HG02840 (cell line): Measurements from ENCODE around the gene DCHS2.

Source experiments
- ATAC-seq: cut with Tn5 transposase; IDR thresholded peaks from one replicate; pipeline ENCODE4 v1.9.1; 2021; ENCODE audit warnings: mild to moderate bottlenecking, moderate library complexity, moderate number of reproducible peaks; ENCODE audit not compliant: unreplicated experiment, low FRiP score

The DCHS2 gene

DNA sequence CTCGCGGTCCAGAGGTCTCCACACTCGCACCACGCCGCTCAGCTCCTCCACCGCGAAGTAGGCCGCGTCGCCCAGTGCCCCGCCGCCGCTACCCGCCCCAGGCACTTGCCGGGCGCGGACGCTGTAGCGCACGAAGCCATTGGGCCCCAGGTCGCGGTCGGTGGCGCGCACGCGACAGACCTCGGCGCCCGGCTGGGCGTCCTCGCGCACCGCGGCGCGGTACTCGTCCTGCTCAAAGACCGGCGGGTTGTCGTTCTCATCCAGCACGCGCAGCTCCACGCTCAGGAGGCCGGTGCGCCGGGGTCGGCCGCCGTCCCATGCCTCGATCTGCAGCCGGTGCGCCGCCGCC, 1.4 kb downstream of the DCHS2 start:
- no peak for ATAC-seq

DNA sequence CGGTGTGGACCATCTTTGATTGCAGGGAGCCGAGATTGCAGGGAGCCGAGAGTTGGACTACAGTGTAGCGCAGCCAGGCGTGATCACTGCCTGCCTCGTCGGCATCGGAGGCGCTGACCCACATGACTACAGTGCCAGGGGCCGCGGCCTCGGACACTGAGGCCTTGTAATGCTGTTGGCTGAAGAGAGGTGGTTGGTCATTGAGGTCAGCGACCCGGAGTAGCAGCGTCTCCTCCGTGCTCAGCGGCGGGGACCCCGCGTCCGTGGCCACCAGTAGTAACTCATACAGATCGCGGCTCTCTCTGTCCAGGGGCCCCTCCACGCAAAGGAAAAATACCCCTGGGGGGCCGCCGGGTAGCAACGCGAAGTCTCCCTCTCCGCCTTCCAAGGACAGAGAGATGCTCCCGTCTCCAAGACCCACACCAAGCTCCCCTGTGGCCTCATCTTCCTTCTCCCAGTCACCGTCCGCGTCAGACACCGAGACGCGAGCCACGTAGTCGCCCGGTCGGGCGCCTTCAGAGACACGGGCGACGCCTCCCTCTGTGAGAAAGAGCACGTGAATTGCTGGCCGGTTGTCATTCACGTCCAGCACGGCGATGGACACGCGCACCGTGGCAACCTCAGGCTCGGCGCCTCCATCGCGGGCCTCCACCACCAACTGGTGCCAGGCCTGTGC, 1.9 kb downstream of the DCHS2 start:
- ATAC-seq: no peak

DNA sequence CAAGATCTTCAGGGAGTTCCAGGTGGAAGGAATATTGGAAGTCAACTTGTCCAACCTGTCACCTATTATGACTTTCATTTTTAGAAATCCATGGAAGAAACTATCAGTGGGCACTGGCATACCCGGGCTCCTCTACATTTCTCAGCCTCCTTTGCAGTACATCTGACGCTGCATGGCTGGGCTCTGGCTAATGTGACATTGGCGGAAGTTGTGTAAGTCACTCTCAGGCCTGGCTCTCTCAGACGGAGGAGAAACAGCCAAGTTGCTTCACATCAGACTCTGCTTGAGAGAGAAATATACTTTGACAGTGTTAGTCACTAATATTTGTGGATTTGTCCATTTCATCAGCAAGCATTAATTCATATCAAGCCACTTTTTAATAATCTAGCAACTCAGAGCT, 4.5 kb downstream of the DCHS2 start:
- no peak for ATAC-seq

DNA sequence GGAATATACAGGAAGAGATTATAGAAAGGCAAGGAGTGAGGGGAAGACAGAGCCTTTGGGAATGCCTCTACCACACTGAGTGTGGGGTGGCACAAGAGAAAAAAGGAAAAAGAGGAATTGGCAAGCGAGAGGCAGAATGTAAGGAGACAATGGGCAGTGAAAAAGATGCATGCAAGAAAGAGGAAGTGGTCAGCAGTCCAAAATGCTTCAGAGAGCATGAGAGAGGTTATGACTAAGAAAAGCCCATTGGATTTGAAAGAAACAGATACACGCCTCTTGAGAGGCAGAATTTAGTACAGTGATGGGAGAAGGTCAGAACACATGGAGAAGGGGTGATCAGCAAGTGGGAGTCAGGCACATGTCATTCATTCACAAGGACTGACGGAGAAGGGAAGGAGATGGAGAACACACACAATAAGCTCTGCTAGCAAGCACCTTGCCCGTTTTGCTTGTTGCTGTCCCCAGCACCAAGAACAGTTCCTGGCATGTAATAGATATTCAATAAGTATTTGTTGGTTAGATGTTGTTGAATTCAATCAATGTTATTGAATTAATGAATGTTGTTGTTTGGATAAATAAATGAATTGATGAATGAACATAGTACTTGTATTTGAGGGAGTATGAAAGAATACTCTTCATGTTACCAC, 6.3 kb downstream of the DCHS2 start:
- ATAC-seq: peak; percentile 98

DNA sequence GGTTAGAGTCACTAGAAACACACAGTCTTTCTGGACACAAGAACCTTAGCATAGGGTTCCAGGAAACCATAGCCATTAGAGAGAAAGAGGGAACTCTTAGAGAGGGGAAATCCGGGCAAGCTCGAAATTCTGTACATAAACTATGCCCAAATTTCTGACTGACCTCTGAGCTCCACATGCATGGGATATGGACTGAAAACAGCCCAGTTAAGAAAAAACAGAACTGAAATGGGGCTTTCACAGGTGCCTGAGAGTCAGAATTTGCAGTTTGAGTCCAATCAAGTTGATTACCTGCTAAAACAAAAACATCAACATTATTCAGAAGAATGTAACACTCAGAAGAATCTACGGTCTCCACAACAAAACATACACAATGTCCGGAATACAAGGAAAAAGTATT, 13.1 kb downstream of the DCHS2 start:
- ATAC-seq: peak; percentile 46

DNA sequence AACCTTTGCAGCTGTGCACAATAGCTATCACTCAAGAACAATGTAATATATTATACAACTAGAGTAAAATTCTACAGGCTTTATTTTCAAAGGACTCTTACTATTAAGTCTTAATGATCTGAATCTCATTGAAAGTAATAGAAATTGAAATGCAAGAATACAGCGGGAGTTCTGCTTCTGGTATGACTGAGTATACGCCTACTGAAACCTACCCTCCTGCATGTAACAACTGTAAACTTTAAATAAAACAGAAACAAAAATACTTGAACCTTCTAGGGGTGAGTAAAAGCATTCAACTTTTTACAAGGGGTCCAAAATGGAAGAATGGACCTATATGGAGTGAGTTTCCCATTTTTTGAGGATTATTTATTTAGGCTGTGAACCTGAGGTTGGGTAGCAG, 13.5 kb downstream of the DCHS2 start:
- ATAC-seq: peak; percentile 88

DNA sequence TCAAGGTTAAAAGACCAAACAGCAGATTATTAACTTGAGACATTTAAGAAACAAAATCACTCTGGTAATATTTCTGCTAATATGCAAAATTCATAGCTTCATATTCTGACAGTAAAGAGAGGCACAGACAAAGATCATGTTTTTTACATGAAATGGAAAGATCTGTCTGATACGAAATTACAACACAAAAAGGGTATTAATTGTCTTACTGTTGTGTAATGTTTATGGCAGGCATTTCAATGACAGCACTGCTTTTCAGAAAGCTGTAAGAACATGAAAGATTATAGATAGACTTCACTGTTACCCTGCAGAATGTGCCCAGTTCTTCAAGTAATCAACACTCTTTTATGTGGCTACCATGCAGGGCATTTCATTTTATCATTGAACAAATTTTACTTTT, 15.4 kb downstream of the DCHS2 start:
- ATAC-seq: no peak

DNA sequence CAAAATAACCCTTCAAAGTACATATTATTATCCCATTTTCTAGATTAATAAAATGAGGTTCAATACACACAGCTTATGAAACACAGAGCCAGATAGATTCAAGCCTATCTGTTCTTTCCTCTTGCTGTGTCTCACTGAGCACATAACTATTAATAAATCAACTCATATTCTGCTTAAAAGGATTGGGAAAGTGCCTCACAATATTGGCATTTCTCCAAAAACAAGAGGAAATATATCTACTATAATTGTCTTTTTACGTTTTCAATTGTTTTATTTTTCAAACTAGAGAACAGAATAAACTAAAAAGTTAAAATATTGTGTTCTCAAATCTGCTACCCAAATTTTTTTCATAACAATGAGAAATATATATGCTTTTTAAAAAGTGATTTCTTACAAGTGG, 15.8 kb downstream of the DCHS2 start:
- no peak for ATAC-seq

DNA sequence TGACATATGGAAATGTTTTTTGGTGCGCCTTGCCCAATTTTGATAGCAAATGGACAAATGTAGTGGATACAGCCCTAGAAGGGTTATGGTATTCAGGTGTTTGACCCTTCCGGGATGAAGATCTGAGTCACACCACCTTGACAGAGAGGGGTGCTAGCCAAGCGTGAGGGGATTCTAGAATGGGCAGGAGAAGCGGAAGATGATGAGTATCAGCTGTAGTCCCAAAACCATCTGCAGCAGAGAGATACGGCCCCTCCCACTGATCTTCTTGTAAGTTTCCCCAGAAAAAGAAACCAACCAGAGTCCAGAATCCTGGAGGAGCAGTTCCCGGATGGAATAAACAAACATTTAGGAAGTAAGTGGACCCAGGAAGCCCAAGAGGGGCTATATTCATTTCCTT, 18.1 kb downstream of the DCHS2 start:
- no peak for ATAC-seq

DNA sequence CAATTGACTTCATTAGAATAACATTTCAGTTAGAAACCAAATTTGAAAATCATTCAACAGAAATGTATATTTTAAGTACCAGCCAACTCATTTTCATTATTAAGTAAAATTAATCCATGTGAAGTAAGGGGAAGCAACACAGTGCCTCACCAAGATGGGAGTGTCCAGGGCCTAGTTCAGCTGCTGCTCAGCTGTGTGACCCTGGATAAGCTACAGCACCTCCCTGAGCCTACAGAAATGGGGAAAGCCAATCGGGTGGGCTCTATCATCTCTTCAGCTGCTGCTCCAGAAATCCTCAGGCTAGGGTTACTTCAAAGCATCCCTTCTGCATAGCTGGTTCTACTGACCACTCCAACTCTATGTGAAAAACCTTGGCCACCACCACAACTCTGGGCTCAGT, 18.7 kb downstream of the DCHS2 start:
- ATAC-seq: no peak

DNA sequence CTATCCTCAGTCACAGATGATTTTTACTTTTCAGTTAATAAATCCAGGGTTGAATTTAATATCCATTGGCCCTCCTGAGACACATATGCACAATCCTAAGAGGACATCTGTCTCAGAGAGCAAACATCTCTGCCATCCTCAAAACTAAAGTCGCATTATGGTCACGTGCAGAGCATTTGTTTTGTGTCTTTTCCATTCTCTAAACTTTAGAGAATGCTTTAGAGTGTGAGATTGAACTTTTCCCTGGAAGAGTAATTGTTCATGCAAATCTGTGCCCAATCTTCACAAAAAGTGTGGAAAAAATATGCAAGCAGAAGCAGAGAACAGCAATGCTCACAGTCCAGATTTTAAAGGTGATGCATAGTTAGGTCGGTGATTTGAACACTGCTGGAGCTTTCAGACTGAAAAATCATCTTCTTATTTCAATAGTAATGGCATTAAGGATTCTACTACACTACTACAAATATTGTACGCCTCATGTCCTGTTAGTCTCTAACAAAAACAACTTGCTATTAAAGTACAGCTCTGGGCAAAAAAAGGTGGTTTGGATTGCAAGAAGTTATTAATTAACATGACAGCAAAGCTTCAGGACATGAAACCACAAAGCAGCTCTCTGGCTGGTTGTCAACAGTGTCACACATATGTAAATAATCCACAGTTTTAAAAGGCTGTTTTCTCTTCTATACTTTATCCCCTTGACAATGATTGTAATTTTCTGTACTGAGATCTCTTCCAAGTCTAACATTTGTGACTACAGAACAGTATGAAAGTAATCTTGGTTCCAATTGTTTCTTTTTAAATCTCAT, 19.9 kb downstream of the DCHS2 start:
- ATAC-seq: peak; percentile 72

DNA sequence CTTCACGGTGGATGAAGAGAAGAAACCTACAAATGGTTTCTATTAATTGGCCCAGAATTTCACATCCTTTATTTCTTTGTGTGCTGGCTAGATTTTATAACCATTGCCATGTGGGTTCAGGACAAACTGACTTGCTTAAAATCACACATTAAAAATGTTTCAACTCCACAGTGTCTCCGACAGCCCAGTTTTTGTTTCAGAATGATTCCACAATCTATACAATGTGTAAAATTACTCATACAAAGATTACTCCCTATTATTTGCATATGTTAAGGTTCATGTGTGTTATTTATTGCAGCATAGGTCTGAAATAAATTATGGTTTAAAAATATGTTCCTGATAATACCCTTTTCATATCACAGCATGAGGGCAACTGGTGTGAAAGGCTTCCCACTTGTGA, 20.6 kb downstream of the DCHS2 start:
- peak; percentile 76 for ATAC-seq

DNA sequence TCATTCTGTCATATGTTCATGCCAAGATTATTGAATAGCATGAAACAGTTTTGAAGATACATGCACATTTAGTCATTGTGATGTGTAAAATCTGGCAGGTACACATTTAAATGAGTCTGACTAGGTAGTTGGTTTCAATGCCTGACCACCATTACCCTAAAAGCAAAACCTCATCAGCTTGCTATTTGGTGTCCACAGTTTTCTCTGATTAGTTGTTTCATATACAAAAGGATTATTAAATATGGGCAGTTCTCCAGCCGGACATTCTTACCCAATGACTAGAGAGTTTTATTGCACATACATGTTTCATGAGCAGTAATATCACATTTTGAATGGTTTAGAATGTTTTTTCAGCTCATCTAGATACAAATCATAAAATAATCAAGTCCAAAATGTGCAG, 23.7 kb downstream of the DCHS2 start:
- no peak for ATAC-seq

DNA sequence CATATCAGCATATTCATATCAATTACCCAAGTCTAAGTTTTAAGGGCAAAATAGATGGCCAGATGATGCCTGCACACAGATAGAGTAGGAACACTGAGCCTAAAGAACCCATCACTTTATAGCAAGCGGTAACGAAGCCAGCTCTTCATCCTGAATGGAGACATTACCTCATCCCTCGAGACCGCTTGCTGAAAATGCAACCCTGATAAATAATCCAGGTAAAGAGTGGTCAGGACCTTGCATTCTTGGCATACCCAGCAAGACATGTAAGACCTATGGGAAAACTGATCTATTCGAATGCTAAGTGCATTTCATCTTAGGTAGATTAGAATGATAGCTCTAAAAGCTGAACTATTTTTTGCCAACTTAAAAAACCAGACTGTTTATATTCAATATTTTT, 25.3 kb downstream of the DCHS2 start:
- ATAC-seq: no peak

DNA sequence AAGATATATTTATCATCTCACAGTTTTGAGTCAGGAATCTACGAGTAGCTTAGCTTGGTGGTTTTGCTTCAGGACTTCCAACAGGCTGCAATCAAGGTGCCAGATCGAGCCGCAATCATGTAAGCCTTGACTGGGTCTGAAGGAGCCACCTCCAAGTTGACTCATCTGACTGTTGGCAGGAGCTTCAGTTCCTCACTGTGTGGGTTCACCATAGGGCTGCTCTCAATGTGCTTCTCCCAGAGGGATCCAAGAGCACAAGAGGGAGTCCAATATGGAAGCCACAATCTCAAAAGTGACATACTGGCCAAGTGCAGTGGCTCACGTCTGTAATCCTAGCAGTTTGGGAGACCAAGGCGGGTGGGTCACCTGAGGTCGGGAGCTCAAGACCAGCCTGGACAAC, 26.5 kb downstream of the DCHS2 start:
- no peak for ATAC-seq

DNA sequence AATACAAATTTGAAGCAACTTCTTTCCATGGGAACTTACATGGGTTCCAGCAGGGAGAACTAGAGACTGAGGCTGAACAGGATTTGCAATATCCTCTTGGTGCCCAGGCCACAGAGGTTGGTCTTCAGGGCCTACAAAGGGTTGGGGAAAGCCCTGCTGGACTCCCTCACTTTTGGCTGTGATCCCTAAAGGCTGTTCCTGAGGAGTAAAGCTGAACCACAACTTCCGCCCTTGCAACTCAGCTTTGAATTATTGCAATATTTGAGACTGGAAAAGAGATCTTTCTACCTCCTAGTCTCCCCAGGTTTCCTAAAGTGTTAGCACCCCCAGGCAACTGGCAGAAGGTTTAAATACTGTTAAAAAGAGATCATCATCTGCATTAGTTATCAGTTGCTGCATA, 26.9 kb downstream of the DCHS2 start:
- ATAC-seq: no peak

DNA sequence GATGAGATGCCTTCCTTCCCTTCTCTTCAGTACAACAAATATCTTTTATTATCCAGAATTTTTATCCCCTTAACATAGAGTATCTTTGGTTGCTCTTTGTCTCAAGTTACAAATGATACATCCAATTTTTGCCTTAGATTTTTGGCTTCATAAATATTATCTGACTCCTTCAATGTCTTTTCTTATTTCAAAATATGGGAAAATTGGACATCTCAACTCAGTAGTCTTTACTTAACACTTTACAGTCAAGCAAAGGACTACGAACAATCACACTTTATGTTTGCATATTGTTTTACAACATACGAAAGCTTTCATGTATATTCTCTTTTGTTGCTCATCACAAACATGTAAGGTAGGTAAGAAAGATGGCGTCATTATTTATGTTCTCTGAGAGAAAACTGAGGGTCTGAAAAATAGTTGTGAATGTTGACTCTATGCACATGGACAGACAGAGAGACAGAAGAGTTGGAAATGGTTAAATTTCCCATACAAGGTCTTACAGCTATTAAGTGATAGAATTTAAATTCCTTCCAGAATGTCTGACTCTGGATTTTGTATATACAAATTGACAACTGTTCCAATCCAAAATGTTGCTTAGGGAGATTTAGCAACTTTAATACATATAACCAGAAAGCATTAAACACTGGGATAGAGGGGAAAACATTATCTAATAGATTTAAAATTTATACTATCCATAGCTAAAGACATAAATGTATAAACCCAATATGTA, 29.4 kb downstream of the DCHS2 start:
- no peak for ATAC-seq

DNA sequence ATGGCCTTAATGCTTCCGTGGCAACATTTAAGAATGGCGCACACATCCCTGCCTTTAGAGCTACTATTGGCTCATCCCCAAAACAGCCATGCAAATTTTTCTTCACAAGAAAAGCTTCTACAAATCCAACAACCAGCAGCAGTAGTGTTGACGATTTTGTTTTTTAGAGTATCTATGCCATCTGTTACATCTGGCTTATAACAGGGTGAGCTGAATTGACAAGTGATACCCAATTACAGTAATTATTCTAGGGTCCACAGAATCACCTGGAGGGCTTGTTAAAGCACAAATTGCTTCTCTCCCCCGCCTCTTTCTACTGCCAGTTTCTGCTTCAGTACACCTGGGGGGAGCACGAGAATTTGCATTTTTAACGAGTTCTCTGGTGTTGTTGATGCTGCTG, 34.1 kb downstream of the DCHS2 start:
- no peak for ATAC-seq

DNA sequence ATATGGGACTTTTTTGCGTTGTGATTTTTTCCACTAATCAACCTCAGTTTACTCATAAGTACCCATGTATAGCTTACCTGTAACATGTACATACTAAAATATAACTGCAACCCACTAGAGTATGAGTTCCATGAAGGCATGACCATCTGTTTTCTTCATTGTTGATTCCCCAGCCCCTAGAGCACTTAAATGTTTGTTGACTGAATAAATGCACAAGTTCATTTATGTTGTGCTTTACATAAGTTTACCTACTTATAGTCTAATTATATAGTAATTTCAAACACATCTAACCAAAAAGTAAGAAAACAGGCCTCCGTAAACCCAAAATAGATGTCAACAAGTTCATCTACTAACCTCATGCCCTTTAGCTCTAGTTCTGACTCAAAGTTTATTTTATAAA, 34.7 kb downstream of the DCHS2 start:
- ATAC-seq: no peak

DNA sequence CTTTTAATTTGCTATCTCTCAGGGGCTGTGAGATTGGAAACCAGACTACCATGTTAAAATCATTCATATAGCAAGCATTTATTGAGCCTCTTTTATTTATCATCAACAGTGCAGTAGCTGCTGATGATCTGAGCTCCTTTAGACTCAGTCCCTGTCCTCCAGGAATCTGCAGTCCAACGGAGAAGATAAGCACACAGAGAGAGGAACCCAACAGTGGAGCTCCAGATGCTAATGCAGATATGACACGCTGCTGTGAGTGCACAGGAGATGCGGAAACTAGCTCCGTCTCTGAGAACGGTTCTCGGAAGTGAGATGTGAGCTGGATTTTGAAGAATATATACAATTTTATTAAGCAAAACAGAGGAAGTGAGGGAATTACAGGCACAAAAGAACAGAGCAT, 35.4 kb downstream of the DCHS2 start:
- no peak for ATAC-seq

DNA sequence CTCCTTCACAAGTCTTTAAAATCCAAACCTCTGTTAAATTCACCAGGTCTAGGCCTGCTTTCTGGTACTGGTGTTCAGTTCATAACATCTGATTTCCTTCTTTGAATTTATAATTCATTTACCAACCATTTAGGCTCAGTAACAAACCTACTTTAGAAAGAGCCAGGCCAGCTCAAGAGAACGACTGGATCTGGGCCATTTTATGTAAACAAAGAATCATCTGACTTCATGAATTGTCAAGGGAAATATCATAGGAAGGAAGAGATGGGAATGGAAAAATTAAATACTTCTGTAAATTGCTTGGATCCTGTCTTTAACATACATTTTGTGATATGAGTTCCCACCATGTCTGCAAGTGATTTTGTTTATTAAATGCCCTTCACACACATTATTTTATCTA, 36.5 kb downstream of the DCHS2 start:
- ATAC-seq: no peak
